Cerebellar nuclear complex (tissue), 1 donor: ENCODE measurements around the gene C2CD2.

Experiments
- DNase-seq, 2 experiments: peaks; one replicate each; lab custom pipeline; 2025; lab: John Stamatoyannopoulos, UW

C2CD2 gene

GRCh38 chr21:41867313-41867712, 86.5 kb downstream of the C2CD2 start:
- DNase-seq: no peak

- DNase-seq: no peak
Observed at GRCh38 chr21:41866274-41866809, 87.5 kb downstream of the C2CD2 start.

- DNase-seq: no peak
Observed at GRCh38 chr21:41865002-41865777, 88.6 kb downstream of the C2CD2 start.

GRCh38 chr21:41864311-41865001, 89.4 kb downstream of the C2CD2 start:
- no peak for DNase-seq

DNA sequence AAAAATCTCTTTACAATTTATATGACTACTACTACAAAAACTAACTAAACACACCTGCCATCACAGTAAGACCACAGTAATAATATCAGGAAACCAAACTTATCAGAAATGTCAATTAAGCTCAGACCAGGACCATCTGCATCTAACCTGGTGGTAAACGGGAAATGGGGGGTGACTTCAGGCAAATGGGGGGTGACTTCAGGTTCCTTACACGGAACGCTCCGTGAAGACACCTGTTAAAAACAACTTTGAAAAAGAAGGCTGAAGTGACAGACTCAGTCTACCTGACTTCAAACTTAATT, 90.4 kb downstream of the C2CD2 start:
- no peak for DNase-seq

DNA sequence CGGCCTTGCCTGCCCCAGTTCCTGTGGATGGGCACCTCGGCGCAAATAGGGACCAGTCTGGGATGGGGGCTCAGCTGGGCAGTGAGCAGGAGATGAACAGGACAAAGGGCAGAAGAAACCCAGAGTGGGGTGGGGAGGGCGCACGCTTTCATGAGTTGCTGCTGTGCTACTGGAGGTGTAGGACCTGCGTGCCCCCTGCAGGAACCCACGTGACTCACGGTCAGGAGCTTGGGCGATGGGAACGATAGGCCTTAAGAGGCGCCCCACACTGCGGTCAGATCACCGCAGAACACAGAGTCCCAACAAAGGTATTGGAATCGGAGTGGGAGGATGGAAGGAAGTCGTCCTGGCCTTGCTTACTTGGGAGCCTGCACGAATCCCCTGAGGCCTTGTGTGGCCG, 91.8 kb downstream of the C2CD2 start:
- no peak for DNase-seq

GRCh38 chr21:41861255-41861654, 92.6 kb downstream of the C2CD2 start:
- no peak for DNase-seq

GRCh38 chr21:41859297-41859980, 94.4 kb downstream of the C2CD2 start:
- DNase-seq: no peak

GRCh38 chr21:41858466-41859296, 95.1 kb downstream of the C2CD2 start:
- no peak for DNase-seq

DNA sequence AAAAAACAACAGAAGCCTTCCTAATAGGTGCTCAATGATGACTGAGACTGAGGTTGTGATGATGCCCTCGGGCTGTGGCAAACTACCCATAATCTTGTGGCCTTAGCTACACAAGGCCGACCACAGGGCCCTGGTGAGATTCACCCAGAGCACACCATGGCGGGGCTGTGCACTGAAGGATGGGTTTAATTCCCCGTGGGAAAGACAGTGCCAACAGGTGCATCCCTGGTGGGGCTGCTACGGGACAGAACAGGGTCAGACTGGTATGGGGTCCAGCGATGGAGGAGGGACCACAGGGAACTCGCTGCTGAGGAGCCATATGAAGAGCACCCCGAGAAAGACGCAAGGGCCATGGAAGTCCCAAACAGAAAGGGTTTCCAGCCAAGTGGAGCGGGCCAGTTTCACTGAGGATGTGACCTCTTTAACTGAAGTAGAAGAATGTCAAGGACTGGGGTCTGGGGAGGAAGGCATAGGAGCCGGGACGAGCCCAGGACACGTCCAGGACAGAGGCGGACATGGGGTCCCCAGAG, 96.0 kb downstream of the C2CD2 start:
- DNase-seq: no peak

- DNase-seq: no peak
Observed at GRCh38 chr21:41856572-41856971, 97.2 kb downstream of the C2CD2 start.

DNA sequence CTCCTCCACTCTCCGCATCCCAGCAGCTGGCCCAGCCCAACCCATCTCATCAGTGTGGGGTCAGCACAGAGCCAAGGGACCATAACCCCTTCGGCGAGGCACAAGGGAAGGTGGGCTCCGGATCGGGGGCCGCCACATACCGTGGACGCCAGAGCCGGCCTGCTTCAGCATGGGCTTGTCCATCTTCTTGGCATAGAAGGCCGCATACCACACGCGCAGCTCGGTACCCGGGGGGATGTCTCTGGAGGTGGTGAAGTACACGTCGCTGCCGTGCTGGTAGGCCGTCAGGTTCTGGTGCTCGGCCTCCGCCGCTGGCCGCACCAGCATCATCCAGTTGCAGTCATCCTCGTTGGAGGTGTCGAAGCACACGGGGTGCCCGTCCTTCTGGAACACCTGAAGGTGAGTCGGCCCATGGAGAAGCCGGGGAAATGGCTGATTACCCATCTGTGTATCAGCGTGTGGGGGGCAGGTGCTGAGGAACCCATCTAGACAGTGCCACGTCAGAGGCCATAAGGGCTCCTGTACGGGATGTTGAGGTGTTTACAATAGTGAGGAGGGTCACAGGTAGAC, 99.3 kb downstream of the C2CD2 start:
- DNase-seq: no peak

DNA sequence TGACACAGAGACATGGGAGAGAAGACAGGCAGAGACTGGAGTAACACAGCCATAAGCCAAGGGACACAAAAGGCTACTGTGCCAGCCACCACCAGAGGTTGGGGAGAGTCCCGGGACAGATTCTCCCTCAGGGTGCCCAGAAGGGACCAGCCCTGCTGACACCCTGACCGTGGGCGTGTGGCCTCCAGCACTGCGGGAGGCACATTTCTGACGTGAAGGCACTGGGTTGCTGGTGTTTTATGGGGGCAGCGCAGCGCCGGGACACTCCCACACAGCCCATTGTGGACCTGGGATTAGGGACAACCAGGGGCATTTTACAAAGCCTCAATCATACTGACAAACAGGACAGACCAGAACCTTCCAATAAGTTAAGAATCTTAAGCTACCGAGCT, 100.9 kb downstream of the C2CD2 start:
- no peak for DNase-seq

- DNase-seq: no peak
Observed at GRCh38 chr21:41852151-41852928, 101.5 kb downstream of the C2CD2 start.

- no peak for DNase-seq
Observed at GRCh38 chr21:41851090-41851790, 102.6 kb downstream of the C2CD2 start.

GRCh38 chr21:41850085-41850484, 103.7 kb downstream of the C2CD2 start:
- DNase-seq: no peak

DNA sequence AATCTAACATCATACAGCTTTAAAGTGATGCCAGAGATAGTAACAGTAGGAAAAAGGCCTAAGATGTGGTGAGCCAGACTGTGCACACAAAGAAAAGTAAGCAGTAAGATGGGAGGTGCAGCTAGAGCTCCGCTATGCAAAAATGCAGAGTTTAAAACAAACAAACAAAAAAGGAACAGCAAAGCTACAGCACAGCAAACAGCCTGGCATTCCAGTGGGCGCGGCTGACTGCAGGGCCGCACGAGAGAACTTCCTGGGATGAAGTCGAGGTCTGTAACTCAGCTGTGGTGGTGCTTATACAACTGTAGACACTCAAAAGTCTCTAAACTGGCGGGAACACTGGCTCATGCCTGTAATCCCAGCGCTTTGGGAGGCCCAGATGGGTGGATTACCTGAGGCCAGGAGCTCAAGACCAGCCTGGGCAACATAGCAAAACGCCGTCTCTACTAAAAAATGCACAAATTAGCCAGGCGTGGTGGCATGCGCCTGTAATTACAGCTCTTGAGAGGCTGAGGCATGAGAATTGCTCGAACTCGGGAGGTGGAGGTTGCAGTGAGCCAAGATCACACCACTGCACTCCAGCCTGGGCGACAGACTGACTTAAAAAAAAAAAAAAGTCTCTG, 104.7 kb downstream of the C2CD2 start:
- no peak for DNase-seq

GRCh38 chr21:41848533-41848932, 105.3 kb downstream of the C2CD2 start:
- no peak for DNase-seq

DNA sequence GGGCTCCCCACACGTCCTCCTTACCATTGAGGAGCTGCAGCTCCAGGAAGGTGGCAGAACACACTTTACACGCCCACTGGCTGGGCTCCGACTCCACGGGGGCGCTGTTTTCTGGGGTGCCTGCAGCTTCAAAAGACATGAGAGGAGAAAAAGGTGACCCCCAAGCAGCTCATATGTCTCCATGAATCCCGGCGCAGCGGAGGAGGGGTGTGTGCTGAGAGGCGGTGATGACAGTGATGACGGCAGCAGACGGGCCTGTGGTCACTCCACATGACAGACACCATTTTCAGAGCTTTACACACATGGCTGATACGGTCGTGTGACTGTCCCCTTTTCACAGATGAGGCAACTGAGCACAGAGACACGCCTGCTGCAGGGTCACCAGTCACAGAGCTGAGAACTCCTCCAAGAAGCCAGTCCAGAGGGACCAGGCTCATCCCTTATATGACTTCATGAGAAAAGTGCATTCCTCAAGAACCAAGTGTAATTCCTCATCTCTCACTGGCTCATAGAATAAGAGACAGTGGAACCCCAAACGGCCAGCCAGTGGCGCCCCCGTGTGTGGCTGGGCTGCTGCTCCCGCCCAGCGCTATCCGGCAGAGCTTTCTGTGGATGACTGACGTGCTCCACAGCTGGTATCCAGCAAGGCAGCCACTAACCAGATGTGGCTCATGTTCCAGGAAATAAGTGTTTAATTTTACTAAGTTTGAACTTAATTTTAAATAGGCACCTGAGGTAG, 106.6 kb downstream of the C2CD2 start:
- no peak for DNase-seq
